BE2C (cell line): ENCODE measurements around the gene VSTM2B.

Source experiments
- DNase-seq: peaks from one replicate; pipeline ENCODE4 v3.0.0-alpha.2; 2020
- H3K27me3 ChIP-seq: fragments of 250-450 bp; sonication (Bioruptor Pico); 2 replicates; pipeline ENCODE4 v1.5.1; 2020; ENCODE audit warnings: mild to moderate bottlenecking
- H3K36me3 ChIP-seq: fragments of 250-450 bp; sonication (Bioruptor Pico); 2 replicates; pipeline ENCODE4 v1.5.1; 2020; ENCODE audit warnings: mild to moderate bottlenecking
- H3K4me1 ChIP-seq: fragments of 250-450 bp; sonication (Bioruptor Pico); 2 replicates; pipeline ENCODE4 v1.5.1; 2020
- H3K4me3 ChIP-seq: 2 replicates; pipeline ENCODE4 v1.5.1; 2011; ENCODE audit warnings: low read depth, low read length
- H3K9me3 ChIP-seq: fragments of 250-450 bp; sonication (Bioruptor Pico); 2 replicates; pipeline ENCODE4 v1.5.1; 2020
- TF ChIP-seq, protein P1 (sequence below): IDR thresholded peaks from 2 replicates; pipeline ENCODE4 v1.5.1; 2012; ENCODE audit warnings: mild to moderate bottlenecking, low read depth, low read length

VSTM2B gene

DNA sequence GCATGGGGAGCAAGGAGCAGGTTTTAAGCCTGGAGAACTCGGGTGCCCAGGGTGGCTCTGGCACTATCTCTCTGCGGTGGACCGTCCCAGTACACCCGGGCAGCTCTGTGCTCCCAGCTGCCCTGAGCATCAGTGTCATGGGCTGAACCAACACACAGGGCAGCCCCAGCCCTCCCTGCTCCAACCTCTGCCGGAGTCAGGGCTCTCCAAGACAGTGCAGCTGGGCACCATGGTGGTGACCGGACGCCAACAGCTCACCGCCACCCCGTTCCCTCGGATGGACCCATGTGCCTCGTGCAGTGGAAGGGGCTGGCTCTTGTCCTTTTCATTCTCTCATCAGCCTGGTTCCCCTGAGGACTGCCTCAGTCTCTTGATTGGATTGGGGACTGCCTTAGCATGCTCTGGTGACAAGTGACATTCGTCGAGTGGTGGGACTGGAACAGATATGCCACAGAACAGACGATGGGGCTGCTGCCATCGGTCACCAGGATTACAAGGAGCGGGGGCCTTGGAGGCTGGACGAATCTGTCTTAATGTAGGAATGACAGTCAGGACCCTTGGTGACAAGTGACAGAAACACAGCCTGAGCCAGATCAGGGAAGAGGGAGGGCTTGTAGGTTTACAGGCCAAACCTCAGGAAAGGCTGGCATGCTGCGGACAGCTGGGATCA is 25.7 kb upstream of the VSTM2B start:
- H3K36me3 ChIP-seq, result no peaks in the 10 kb centered on the region
- no peaks in the 10 kb centered on the region for H3K9me3 ChIP-seq
- TF ChIP-seq, protein P1, sequence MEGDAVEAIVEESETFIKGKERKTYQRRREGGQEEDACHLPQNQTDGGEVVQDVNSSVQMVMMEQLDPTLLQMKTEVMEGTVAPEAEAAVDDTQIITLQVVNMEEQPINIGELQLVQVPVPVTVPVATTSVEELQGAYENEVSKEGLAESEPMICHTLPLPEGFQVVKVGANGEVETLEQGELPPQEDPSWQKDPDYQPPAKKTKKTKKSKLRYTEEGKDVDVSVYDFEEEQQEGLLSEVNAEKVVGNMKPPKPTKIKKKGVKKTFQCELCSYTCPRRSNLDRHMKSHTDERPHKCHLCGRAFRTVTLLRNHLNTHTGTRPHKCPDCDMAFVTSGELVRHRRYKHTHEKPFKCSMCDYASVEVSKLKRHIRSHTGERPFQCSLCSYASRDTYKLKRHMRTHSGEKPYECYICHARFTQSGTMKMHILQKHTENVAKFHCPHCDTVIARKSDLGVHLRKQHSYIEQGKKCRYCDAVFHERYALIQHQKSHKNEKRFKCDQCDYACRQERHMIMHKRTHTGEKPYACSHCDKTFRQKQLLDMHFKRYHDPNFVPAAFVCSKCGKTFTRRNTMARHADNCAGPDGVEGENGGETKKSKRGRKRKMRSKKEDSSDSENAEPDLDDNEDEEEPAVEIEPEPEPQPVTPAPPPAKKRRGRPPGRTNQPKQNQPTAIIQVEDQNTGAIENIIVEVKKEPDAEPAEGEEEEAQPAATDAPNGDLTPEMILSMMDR, result no peak
- H3K27me3 ChIP-seq, result no peaks in the 10 kb centered on the region
- H3K4me3 ChIP-seq, result no peak overlapping the region
- no peak for DNase-seq
- no peaks in the 10 kb centered on the region for H3K4me1 ChIP-seq

DNA sequence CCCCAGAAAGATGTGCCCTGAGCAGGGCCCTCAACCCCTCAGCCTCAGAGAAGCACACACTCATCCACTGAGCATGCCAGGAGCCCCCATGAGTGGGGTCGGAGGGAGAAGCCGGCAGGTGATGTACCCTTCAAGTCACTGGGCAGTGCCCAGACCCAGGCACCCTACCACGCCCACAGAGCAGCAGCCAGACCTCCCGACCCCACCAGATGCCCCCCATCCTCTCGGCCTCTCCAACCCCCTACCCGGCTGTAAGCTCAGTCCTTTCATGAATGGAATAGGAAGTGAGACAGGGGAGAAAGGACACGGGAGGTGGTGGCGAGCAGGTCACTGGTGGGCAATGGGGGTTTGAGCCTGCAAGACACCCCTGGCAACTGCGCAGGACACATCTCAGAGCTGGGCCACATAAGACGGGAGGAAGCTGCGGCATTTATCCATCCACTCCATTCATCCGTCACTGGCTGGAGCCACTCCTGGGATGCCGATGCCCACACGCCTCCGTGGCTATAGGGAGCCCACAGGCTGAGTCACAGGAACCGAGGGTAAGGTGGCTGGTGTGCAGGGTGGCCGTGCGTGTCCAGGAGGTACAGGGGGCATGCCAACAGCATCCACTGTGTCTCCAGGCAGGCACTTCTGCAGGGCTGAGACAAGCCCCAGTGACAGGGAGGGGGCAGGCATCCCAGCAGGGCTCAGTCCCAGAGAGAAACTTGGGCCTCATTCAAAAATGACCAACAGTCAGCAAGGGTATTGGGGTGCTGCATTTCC is 23.8 kb upstream of the VSTM2B start:
- no peaks in the 10 kb centered on the region for H3K4me1 ChIP-seq
- H3K9me3 ChIP-seq, result no peaks in the 10 kb centered on the region

DNA sequence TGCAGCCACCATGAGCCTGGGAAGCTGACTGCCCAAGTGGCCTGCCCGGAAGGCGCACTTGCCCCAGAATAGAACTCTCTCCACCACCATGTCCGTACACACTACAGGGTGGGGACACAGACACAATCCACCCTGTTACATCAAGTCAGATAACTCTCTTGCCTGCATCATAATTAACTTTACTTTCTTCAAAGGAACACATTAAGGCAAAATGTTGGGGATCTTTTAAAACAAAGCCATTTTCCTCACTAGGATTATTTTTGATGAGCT is 23.3 kb upstream of the VSTM2B start:
- DNase-seq, result no peak
- Histone ChIP-seq H3K4me3 (no peak overlapping the region), H3K36me3 (no peaks in the 10 kb centered on the region), H3K9me3 (no peaks in the 10 kb centered on the region), H3K27me3 (no peaks in the 10 kb centered on the region), H3K4me1 (no peaks in the 10 kb centered on the region)
- TF ChIP-seq, protein P1, result no peak

More for the DNA sequence above, 23.8 kb upstream of the VSTM2B start:
- TF ChIP-seq, protein P1, result no peak
- no peaks in the 10 kb centered on the region for H3K36me3 ChIP-seq
- DNase-seq, result no peak
- H3K27me3 ChIP-seq, result no peaks in the 10 kb centered on the region
- no peak overlapping the region for H3K4me3 ChIP-seq

DNA sequence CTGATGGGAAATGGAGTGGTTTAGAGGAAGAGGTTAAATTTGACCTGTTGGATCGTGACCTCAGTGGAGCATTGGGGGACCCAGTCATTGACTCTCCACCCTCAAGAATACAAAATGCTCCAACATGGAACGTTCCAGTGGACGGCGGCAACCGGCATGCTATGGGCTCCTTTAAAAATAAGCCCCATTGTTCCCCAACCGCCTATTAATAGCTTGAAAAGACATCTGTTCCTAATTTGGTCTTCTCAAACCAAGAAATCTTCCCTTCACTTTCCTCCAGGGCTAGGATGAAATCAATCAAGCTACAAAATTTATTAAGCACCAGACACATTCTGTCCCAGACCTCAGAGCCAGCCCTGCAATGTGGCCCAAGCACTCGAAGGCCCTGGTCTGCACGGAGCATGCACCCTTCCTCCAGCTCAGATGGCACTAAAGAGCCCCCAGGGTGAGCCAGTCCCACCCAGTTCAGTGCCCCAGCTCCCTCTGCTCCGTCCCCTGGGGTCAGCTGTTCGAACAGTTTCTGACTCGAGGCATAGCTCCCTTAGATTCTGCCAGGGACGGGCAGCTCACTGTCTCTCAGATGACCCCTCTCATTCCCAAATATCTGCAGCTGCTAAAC is 22.5 kb upstream of the VSTM2B start:
- TF ChIP-seq, protein P1, result no peak
- Histone ChIP-seq H3K36me3 (no peaks in the 10 kb centered on the region), H3K27me3 (no peaks in the 10 kb centered on the region), H3K4me1 (no peaks in the 10 kb centered on the region), H3K4me3 (no peak overlapping the region), H3K9me3 (no peaks in the 10 kb centered on the region)
- DNase-seq, result no peak

DNA sequence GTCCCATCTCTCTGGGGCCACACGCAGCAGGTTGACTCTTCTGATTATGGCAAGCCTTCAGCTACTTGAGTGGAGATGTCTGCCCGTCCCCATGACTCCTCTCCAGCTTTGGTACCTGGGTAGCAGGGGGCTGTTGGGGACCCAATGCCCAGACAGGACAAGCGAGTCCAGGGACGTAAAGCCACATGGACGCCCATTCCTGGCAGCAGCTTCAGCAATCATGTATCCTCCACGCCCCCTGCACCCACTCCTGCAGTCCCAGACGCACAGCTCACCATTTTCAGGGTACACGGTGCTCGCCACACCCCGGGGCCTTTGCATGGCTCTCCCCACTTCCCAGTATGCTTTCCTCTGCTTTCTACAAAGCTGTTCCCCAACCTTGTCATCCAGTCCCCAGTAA is 22.0 kb upstream of the VSTM2B start:
- Histone ChIP-seq H3K9me3 (no peaks in the 10 kb centered on the region), H3K36me3 (no peaks in the 10 kb centered on the region), H3K4me1 (no peaks in the 10 kb centered on the region), H3K27me3 (no peaks in the 10 kb centered on the region), H3K4me3 (no peak overlapping the region)
- DNase-seq, result no peak
- TF ChIP-seq, protein P1, result no peak

DNA sequence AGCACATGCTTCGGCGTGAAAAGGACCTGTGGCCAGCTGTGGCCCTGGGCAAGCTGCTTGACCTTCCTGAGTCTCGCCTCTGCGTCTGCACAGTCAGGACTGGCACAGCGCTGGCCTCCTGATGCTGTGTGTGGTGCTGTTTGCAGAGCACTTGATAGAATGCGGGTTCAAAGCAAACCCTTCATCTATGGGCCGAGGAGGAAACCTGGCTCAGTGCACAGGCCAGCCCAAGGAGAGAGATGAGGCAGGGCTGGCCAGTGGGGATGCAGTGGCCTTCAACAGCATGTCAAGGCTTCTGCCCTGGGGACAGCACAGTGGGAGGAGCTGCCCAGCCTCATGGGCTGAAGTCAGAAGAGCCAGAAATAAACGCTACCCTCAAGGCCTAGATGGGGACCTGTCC is 21.3 kb upstream of the VSTM2B start:
- H3K27me3 ChIP-seq, result no peaks in the 10 kb centered on the region
- TF ChIP-seq, protein P1, result no peak
- DNase-seq, result no peak
- H3K9me3 ChIP-seq, result no peaks in the 10 kb centered on the region
- no peaks in the 10 kb centered on the region for H3K36me3 ChIP-seq
- H3K4me3 ChIP-seq, result no peak overlapping the region
- no peaks in the 10 kb centered on the region for H3K4me1 ChIP-seq
